Measurements from ENCODE around the gene BEAN1.

DNA sequence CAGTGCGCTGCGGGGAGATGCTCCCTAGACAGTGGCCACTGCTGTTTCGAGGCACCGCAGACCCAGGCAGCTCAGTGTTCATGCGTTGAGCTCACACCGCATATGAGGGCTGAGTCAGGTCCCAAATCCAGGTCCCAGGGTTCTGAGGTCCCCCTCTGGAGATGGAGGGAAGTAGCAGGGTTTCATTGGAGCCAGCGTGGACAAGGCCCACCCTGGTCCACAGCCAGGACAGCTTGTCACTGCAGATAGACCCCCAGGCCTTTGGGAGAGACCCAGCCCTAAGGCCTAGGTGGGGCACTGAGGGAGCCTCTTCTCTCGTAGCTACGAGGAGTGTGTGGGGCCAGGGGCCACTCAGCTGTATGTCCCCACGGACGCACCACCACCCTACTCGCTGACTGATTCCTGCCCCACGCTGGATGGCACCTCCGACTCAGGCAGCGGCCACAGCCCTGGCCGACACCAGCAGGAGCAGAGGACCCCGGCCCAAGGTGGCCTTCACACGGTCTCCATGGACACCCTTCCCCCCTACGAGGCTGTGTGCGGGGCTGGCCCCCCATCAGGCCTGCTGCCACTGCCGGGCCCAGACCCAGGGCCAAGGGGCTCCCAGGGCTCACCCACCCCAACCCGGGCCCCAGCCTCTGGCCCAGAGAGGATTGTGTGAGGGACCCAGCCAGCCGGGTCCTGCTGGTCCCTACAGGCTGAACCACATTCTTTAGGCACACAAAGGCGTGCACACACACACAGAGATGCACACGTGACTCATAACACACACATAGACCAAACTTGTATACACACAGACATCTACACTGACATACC is 53.4 kb downstream of the BEAN1 start:
- TF ChIP-seq, protein P1, sequence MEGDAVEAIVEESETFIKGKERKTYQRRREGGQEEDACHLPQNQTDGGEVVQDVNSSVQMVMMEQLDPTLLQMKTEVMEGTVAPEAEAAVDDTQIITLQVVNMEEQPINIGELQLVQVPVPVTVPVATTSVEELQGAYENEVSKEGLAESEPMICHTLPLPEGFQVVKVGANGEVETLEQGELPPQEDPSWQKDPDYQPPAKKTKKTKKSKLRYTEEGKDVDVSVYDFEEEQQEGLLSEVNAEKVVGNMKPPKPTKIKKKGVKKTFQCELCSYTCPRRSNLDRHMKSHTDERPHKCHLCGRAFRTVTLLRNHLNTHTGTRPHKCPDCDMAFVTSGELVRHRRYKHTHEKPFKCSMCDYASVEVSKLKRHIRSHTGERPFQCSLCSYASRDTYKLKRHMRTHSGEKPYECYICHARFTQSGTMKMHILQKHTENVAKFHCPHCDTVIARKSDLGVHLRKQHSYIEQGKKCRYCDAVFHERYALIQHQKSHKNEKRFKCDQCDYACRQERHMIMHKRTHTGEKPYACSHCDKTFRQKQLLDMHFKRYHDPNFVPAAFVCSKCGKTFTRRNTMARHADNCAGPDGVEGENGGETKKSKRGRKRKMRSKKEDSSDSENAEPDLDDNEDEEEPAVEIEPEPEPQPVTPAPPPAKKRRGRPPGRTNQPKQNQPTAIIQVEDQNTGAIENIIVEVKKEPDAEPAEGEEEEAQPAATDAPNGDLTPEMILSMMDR (conservative IDR thresholded peaks at IDR 0.05; ENCODE audit: low read depth in 2 of 2), result no peak
- no peak for TF ChIP-seq EZH2phosphoT487 (IDR thresholded peaks at IDR 0.05; ENCODE audit: unreplicated experiment)

Measured in GM23338 (cell line).